Astrocyte (in vitro differentiated cells and primary cell): Measurements from ENCODE around the gene SORT1. TPM values are rescaled to one million over a fixed set of nuclear protein-coding genes. Genes with fewer than 3 reads are reported as not detected.

Experiments
- DNase-seq: peaks from one replicate; pipeline ENCODE4 v3.0.0-alpha.2; 2010; ENCODE audit warnings: low read depth
- FAIRE-seq: peaks from 2 replicates; lab custom pipeline; 2011; peaks lifted over from hg19 to GRCh38; lab: Jason Lieb, UNC
- H2AFZ ChIP-seq: 2 replicates; pipeline ENCODE4 v1.6.0; 2012; ENCODE audit warnings: low read depth, low read length, inconsistent platforms
- H3K27ac ChIP-seq: 2 replicates; pipeline ENCODE4 v1.5.1; 2011; ENCODE audit warnings: low read depth, low read length, inconsistent platforms
- H3K27me3 ChIP-seq: 2 replicates; pipeline ENCODE4 v1.6.0; 2011; ENCODE audit warnings: low read length, inconsistent platforms; ENCODE audit not compliant: insufficient read depth
- H3K36me3 ChIP-seq: 2 replicates; pipeline ENCODE4 v1.5.1; 2011; ENCODE audit warnings: low read length, inconsistent platforms; ENCODE audit not compliant: insufficient read depth
- H3K4me1 ChIP-seq: 2 replicates; pipeline ENCODE4 v1.5.1; 2011; ENCODE audit warnings: low read length, inconsistent platforms; ENCODE audit not compliant: insufficient read depth
- H3K4me2 ChIP-seq: 2 replicates; pipeline ENCODE4 v1.6.0; 2012; ENCODE audit warnings: low read length, inconsistent platforms
- H3K4me3 ChIP-seq: 2 replicates; pipeline ENCODE4 v1.5.1; 2011; ENCODE audit warnings: low read depth, mild to moderate bottlenecking, low read length, inconsistent platforms; ENCODE audit not compliant: insufficient read depth
- H3K79me2 ChIP-seq: 2 replicates; pipeline ENCODE4 v1.6.0; 2012; ENCODE audit warnings: mild to moderate bottlenecking, low read length, inconsistent platforms; ENCODE audit not compliant: insufficient read depth
- H3K9ac ChIP-seq: 2 replicates; pipeline ENCODE4 v1.6.0; 2012; ENCODE audit warnings: mild to moderate bottlenecking, low read length, inconsistent platforms
- H3K9me3 ChIP-seq: 2 replicates; pipeline ENCODE4 v1.5.1; 2012; ENCODE audit warnings: low read depth, mild to moderate bottlenecking, low read length, inconsistent platforms; ENCODE audit not compliant: insufficient read depth
- H4K20me1 ChIP-seq: 2 replicates; pipeline ENCODE4 v1.6.0; 2012; ENCODE audit warnings: low read length, inconsistent platforms; ENCODE audit not compliant: insufficient read depth
- H3K27ac Mint-ChIP-seq: one replicate; pipeline ENCODE4 v1.8.0; 2021; ENCODE audit warnings: mild to moderate bottlenecking, mixed read lengths; ENCODE audit not compliant: unreplicated experiment
- H3K27me3 Mint-ChIP-seq: one replicate; pipeline ENCODE4 v1.8.0; 2021; ENCODE audit warnings: low read depth, mixed read lengths; ENCODE audit not compliant: unreplicated experiment
- H3K36me3 Mint-ChIP-seq: one replicate; pipeline ENCODE4 v1.8.0; 2021; ENCODE audit warnings: low read depth, mixed read lengths; ENCODE audit not compliant: unreplicated experiment
- H3K4me1 Mint-ChIP-seq: one replicate; pipeline ENCODE4 v1.8.0; 2021; ENCODE audit warnings: low read depth, mixed read lengths; ENCODE audit not compliant: unreplicated experiment
- H3K4me3 Mint-ChIP-seq: one replicate; pipeline ENCODE4 v1.8.0; 2021; ENCODE audit warnings: mild to moderate bottlenecking, moderate library complexity, mixed read lengths; ENCODE audit not compliant: unreplicated experiment
- H3K9me3 Mint-ChIP-seq: one replicate; pipeline ENCODE4 v1.8.0; 2021; ENCODE audit warnings: mild to moderate bottlenecking, mixed read lengths; ENCODE audit not compliant: unreplicated experiment
- CTCF ChIP-seq: IDR thresholded peaks from 2 replicates; pipeline ENCODE4 v1.5.1; 2011; ENCODE audit warnings: low read depth, mild to moderate bottlenecking, inconsistent platforms, low read length, moderate library complexity; ENCODE audit not compliant: insufficient read depth
- EZH2 ChIP-seq: IDR thresholded peaks from 2 replicates; pipeline ENCODE4 v1.6.1; 2012; ENCODE audit warnings: mild to moderate bottlenecking, low read length, inconsistent platforms; ENCODE audit not compliant: insufficient read depth
- total RNA-seq: library from RNA; stranded (reverse); gene quantifications from 2 replicates; pipeline ENCODE4 v1.2.1, GENCODE V29; 2021

The SORT1 gene
- total RNA-seq, 1 donor from 2014 or later, result 135 TPM

DNA sequence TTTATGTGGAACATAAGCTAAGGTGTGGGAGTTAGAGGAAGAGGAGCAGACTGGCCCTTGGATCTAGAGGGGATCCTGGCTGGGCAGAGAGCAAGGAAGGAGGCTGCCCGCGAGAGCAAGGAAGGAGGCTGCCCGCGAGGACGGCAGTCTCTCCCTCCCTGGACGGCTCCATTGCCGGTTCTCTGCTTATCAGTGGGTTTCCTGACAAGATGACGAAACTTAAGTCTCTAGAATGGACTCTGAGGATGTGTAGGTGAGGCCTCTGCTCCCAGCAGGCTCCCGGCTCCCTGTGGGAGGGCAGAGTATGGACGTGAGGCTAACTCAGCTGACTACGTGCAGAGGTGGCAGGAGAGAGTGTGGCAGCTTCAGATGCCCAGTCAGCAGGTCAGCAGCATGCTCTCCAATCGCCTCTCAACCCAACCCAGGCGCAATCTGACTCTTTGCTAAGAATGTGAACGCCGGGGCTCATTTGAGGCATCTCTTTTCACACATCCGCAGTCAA lies 97.0 kb downstream of the SORT1 start:
- Mint-ChIP-seq H3K9me3 (no peaks in the 10 kb centered on the region), H3K27me3 (no peaks in the 10 kb centered on the region), H3K36me3 (peaks cover 1% of the 10 kb centered on the region), H3K27ac (no peak overlapping the region), H3K4me3 (no peak overlapping the region), H3K4me1 (peaks cover 25% of the 10 kb centered on the region)
- Histone ChIP-seq H4K20me1 (no peaks in the 10 kb centered on the region), H3K4me2 (no peak overlapping the region), H3K36me3 (no peaks in the 10 kb centered on the region), H3K27me3 (no peaks in the 10 kb centered on the region), H2AFZ (no peak overlapping the region), H3K9ac (no peak overlapping the region), H3K79me2 (no peaks in the 10 kb centered on the region), H3K9me3 (no peaks in the 10 kb centered on the region), H3K4me3 (no peak overlapping the region), H3K27ac (no peak overlapping the region), H3K4me1 (peaks cover 29% of the 10 kb centered on the region)
- no peak for TF ChIP-seq CTCF
- no peak for TF ChIP-seq EZH2
- DNase-seq (no peak), FAIRE-seq (no peak)

- H3K4me1 ChIP-seq, result peaks cover 29% of the 10 kb centered on the region
- no peaks in the 10 kb centered on the region for H3K79me2 ChIP-seq
- peak overlapping the region; percentile 95 for H3K27ac Mint-ChIP-seq
- FAIRE-seq (no peak), DNase-seq (peak; percentile 77)
- peak overlapping the region; percentile 12 for H3K4me3 ChIP-seq
- peaks cover 1% of the 10 kb centered on the region for H3K36me3 Mint-ChIP-seq
- H3K9me3 ChIP-seq, result no peaks in the 10 kb centered on the region
- H3K36me3 ChIP-seq, result no peaks in the 10 kb centered on the region
- no peaks in the 10 kb centered on the region for H3K9me3 Mint-ChIP-seq
- no peaks in the 10 kb centered on the region for H4K20me1 ChIP-seq
- H3K27me3 Mint-ChIP-seq, result no peaks in the 10 kb centered on the region
- no peaks in the 10 kb centered on the region for H3K27me3 ChIP-seq
- peak overlapping the region; percentile 61 for H3K4me3 Mint-ChIP-seq
- H3K4me2 ChIP-seq, result peak overlapping the region; percentile 72
- peaks cover 27% of the 10 kb centered on the region for H3K4me1 Mint-ChIP-seq
- H3K9ac ChIP-seq, result peak overlapping the region; percentile 65
- H2AFZ ChIP-seq, result peak overlapping the region; percentile 80
- peak overlapping the region; percentile 83 for H3K27ac ChIP-seq
- TF ChIP-seq EZH2 (no peak), CTCF (no peak)
Measured at GRCh38 chr1:109299558-109300343, 98.0 kb downstream of the SORT1 start.
